Activated T-cell treated with anti-CD3 and anti-CD28 coated beads, Interleukin-2, amount 50 U/mL, for 24 hours (primary cell): Measurements from ENCODE around the gene RGS6.
A peak's percentile ranks its signal among the peaks of the same experiment; 100 is the strongest.

Experiments used
- DNase-seq: peaks from one replicate; pipeline ENCODE4 v3.0.0-alpha.2; 2020
- H3K27ac Mint-ChIP-seq: 2 replicates; pipeline ENCODE4 v1.8.0; 2020; ENCODE audit warnings: mild to moderate bottlenecking, mixed read lengths
- H3K27me3 Mint-ChIP-seq: 2 replicates; pipeline ENCODE4 v1.8.0; 2020; ENCODE audit warnings: mixed read lengths
- H3K36me3 Mint-ChIP-seq: 2 replicates; pipeline ENCODE4 v1.8.0; 2020; ENCODE audit warnings: low read depth, mixed read lengths
- H3K4me1 Mint-ChIP-seq: 2 replicates; pipeline ENCODE4 v1.8.0; 2020; ENCODE audit warnings: low read depth, mixed read lengths
- H3K4me3 Mint-ChIP-seq: 2 replicates; pipeline ENCODE4 v1.8.0; 2020; ENCODE audit warnings: mild to moderate bottlenecking, moderate library complexity, mixed read lengths
- H3K9me3 Mint-ChIP-seq: 2 replicates; pipeline ENCODE4 v1.8.0; 2020; ENCODE audit warnings: mixed read lengths

RGS6 gene

DNA sequence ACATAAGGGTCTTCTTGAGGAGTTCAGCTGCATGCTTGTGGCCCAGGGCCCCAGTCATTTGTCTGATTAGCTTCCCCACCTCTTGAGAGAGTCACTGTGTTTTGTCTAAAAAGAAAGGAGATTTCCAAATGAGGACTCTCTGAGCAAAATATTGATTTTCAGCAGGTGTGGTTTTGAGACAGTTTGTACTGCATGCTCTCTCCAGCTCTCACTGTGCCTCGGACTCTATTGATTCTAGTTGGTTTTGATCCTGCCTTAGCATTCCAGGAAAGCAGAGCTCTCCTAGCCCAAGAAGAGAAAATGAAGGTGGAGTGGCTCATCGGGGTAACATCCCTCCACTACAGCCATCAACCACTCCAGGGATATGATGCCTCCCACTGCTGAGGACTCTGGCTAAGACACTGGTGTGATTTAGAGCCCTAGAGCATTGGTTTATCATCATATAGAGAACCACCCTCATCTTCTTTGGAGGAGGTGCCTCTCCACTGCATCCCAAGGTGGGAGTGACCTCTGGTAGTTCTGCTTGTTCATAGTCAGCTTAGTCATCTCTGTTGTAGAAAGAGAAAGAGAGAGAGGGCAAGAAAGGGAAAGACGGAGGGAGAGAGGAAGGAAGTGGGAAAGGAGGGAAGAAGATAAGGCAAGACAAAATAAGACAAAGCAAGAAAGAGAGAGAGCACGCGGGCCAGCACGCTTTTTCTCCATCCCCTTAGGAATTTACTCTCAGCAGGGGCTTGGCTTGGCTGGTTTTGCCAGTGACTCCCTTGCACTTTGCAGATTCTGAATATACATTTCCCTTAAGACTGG, 596.0 kb downstream of the RGS6 start:
- H3K4me1 Mint-ChIP-seq, result peaks cover 40% of the 10 kb centered on the region
- H3K4me3 Mint-ChIP-seq, result no peak overlapping the region
- no peaks in the 10 kb centered on the region for H3K36me3 Mint-ChIP-seq
- peaks cover 6% of the 10 kb centered on the region for H3K9me3 Mint-ChIP-seq
- no peak for DNase-seq
- H3K27ac Mint-ChIP-seq, result no peak overlapping the region
- peaks cover 6% of the 10 kb centered on the region for H3K27me3 Mint-ChIP-seq

DNA sequence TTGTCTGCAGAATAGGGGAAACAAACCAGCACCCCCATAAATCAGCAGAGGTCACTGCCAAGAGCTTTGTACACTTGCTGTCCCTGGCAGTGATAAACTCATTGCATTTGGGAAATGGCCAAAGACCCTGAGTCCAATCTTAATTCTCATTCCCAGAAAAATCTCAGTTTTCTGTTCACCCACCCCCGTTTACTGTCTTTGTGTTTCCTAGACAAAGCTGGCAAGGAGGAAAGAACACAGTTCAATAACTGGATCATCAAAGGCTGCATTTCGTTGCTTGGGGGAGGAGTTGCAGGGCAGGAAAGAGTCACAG, 596.6 kb downstream of the RGS6 start:
- Mint-ChIP-seq H3K9me3 (peaks cover 11% of the 10 kb centered on the region), H3K36me3 (no peaks in the 10 kb centered on the region), H3K4me1 (peaks cover 42% of the 10 kb centered on the region), H3K27me3 (peaks cover 6% of the 10 kb centered on the region), H3K4me3 (no peak overlapping the region), H3K27ac (no peak overlapping the region)
- DNase-seq, result no peak

DNA sequence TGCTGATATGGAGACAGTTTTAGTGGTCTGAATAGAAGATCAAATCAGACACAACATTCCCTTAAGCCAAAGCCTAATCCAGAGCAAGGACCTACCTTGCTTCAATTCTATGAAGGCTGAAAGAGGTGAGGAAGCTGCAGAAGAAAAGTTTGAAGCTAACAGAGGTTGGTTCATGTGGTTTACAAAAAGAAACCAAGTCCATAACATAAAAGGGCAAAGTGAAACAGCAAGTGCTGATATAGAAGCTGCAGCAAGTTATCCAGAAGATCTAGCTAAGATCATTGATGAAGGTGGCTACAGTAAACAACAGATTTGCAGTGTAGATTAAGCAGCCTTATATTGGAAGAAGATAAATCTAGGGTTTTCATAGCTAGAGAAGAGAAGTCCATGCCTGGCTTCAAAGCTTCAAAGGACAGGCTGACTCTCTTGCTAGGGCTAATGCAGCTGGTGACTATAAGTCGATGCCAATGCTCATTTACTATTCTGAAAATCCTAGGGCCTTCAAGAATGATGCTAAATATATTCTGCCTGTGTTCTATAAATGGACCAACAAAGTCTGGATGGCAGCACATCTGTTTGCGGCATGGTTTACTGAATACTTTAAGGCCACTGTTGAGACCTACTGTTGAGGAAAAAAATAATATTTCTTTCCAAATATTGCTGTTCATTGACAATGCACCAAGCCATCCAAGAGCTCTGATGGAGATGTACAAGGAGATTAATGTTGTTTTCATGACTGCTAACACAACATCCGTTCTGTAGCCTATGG, 600.6 kb downstream of the RGS6 start:
- DNase-seq, result no peak
- no peaks in the 10 kb centered on the region for H3K36me3 Mint-ChIP-seq
- H3K4me1 Mint-ChIP-seq, result peaks cover 60% of the 10 kb centered on the region
- peaks cover 19% of the 10 kb centered on the region for H3K9me3 Mint-ChIP-seq
- no peak overlapping the region for H3K4me3 Mint-ChIP-seq
- no peak overlapping the region for H3K27ac Mint-ChIP-seq
- peaks cover 4% of the 10 kb centered on the region for H3K27me3 Mint-ChIP-seq

DNA sequence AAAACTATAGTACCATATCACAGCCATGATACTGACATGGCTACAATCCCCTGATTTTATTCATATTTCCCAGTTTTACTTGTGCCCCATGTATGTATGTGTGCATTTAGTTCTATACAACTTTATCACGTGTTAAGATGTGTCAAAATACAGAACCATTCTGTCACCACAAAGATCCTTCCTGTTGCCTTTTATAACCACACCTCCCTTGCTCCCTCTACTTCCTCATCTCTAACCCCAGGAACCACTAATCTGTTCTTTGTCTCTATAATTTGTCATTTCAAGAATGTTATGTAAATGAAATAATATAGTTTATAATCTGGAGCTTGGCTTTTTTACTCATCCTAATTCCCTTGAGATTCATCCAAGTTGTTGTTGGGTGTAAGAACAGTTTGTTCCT, 603.3 kb downstream of the RGS6 start:
- peaks cover 59% of the 10 kb centered on the region for H3K4me1 Mint-ChIP-seq
- no peak for DNase-seq
- no peak overlapping the region for H3K4me3 Mint-ChIP-seq
- peaks cover 19% of the 10 kb centered on the region for H3K9me3 Mint-ChIP-seq
- no peak overlapping the region for H3K27ac Mint-ChIP-seq
- no peaks in the 10 kb centered on the region for H3K36me3 Mint-ChIP-seq
- H3K27me3 Mint-ChIP-seq, result no peaks in the 10 kb centered on the region

DNA sequence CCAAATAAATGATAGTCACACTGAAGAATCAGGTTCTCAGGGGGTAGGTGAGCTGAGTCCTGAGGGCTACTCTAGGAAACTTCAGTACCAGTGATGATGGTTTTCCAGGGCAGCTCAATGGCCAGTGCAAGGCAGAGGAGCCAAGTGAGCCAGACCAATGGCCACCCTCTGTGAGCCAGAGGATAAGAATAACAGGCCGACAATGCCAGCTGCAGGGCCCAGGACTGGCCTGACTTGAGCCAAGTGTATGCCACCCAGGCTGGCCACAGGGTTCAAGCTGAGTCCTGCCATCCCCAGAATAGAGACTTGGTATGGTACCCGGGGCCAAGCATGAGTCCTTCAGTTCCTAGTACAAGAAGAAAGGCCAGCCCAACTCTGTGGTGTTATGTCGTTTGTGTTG, 606.2 kb downstream of the RGS6 start:
- H3K4me3 Mint-ChIP-seq, result no peak overlapping the region
- H3K27ac Mint-ChIP-seq, result no peak overlapping the region

DNA sequence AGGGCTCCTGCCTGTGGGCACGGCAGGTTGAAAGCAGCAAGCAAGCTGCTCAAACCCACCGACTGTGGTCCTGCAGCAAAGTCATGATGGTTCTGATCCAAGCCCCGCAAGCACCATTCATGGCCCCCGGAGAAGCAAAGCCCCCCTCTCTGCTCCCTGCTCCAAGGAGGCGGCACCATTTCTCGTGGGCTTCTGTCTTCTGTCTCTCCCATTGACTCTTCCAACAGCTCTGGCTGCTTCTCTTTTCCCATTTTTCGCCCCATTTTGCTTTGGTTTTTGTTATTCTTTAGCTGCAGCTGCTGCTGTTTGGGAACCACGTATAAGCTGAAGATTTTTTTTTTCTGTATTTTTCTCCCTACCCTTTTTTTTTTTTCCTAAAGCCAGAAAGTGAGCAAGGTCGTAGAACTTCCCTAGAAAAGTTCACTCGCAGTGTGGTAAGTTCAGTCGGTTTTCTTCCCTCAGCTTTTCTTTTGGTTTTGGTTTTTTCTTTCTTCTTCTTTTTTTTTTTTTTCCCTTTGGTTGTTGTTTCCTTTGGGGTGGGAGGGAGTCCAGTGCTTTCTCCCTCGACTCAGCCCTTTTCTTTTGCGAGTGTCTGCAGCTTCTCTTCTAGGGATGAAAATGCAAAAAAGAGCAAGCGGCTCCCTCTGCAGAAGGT, 607.6 kb downstream of the RGS6 start:
- H3K9me3 Mint-ChIP-seq, result peaks cover 1% of the 10 kb centered on the region
- H3K4me3 Mint-ChIP-seq, result no peak overlapping the region
- no peak for DNase-seq
- no peaks in the 10 kb centered on the region for H3K36me3 Mint-ChIP-seq
- H3K27me3 Mint-ChIP-seq, result no peaks in the 10 kb centered on the region
- H3K4me1 Mint-ChIP-seq, result peaks cover 25% of the 10 kb centered on the region
- H3K27ac Mint-ChIP-seq, result no peak overlapping the region

More for the DNA sequence above, 606.2 kb downstream of the RGS6 start:
- peaks cover 36% of the 10 kb centered on the region for H3K4me1 Mint-ChIP-seq
- DNase-seq, result no peak
- H3K27me3 Mint-ChIP-seq, result no peaks in the 10 kb centered on the region
- H3K36me3 Mint-ChIP-seq, result no peaks in the 10 kb centered on the region
- peaks cover 12% of the 10 kb centered on the region for H3K9me3 Mint-ChIP-seq

DNA sequence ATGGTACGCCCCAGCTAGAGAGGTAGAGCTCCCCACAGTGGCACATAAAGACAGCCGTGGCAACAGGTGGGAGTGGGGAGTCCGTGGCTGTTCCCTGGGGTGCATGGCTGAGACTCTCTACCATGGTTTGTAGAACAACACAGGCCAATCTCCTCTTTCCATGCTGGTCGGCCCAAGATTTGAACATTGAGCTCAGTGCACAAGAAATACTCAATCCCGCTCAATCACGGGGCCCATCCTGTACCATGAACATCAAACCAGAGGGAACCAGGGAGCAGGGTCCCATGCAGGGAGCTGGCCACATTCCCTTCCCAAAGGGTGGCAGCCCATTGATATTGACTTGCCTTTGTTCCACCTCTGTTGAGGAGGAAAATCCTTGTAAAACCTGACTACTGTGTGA, 608.6 kb downstream of the RGS6 start:
- Mint-ChIP-seq H3K27me3 (no peaks in the 10 kb centered on the region), H3K4me3 (no peak overlapping the region), H3K36me3 (no peaks in the 10 kb centered on the region), H3K9me3 (no peaks in the 10 kb centered on the region), H3K27ac (no peak overlapping the region), H3K4me1 (peaks cover 16% of the 10 kb centered on the region)
- DNase-seq, result no peak

DNA sequence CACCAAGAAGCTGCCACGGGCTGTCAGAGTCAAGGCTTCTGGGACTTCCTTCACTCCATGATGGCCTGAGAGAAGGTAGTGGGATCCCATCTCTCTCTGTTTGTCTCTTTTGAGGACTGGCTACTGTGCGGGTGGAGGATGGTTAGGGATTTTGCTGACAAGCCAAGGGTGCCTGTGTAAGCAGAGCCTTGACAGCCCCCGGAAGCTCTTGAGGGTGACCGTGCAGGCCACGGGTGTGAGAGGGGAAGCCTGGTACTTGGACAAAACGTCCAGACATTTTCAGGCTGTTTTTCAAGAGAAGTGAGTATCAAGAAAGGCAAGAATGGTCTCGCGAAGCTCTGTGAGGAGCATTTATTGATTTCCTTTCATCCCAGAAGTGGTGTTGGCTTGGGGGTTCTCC, 609.3 kb downstream of the RGS6 start:
- H3K9me3 Mint-ChIP-seq, result no peaks in the 10 kb centered on the region
- no peak overlapping the region for H3K4me3 Mint-ChIP-seq
- peaks cover 9% of the 10 kb centered on the region for H3K4me1 Mint-ChIP-seq
- no peak for DNase-seq
- no peaks in the 10 kb centered on the region for H3K27me3 Mint-ChIP-seq
- H3K27ac Mint-ChIP-seq, result no peak overlapping the region
- no peaks in the 10 kb centered on the region for H3K36me3 Mint-ChIP-seq

DNA sequence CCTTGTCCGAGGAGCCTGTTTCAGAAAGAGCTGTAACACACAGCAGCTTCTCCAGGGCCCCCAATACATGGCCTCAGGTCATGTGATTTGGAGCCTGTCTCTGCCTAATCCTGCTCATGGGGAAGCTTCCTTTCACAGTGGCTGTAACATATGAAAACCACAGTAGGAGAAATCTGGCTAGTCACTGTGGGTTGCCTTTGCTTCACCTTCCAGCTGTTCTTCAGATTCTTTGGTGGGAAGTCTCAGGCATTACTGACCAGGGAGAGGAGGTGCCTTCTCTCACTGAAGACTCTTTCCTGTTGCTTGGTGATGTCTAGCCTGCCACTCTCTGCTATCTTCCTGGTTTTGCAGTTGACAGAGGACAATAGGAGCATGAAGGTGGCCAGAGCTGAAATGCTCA, 611.1 kb downstream of the RGS6 start:
- Mint-ChIP-seq H3K27me3 (no peaks in the 10 kb centered on the region), H3K9me3 (no peaks in the 10 kb centered on the region), H3K36me3 (no peaks in the 10 kb centered on the region), H3K4me3 (no peak overlapping the region), H3K4me1 (peaks cover 3% of the 10 kb centered on the region), H3K27ac (no peak overlapping the region)
- DNase-seq, result no peak

DNA sequence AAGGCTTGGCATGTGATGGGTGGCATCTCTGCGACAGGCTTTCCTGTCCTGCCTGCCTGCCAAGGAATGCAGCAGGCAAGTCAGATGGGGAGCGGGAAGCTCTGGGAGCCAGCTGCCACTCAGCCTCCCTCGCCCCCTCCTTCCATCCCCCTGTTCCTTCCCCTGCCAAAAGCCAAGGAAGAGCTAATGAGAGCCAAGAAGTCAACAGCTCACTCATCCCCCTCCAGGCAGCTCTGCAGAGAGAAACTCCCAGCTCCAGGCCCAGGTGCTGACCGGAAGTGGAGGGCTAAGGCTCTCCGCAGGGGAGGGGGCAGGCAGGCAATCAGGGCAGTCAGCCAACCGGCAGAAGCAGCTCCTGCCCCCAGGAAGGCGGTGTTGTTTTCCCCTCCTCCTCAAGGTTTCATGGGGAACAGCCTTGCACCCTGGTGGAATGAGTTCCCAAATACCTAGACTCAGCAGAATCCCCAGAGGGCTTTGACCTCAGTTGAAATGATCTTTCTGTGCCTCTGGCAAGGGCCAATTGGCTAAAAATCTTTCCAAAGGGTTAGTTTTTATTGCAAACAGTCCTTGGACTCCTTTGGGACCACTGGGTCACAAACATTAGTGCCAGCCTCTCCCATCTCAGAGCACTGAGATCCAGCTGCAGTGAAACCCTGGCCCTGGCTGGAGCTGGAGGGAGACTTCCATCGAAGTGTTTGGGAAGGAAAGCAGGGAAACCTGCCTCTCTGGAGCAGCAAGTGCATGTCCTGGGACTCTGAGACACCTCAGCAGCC, 612.6 kb downstream of the RGS6 start:
- no peaks in the 10 kb centered on the region for H3K27me3 Mint-ChIP-seq
- no peaks in the 10 kb centered on the region for H3K9me3 Mint-ChIP-seq
- H3K36me3 Mint-ChIP-seq, result no peaks in the 10 kb centered on the region
- no peak overlapping the region for H3K4me3 Mint-ChIP-seq
- peaks cover 2% of the 10 kb centered on the region for H3K4me1 Mint-ChIP-seq
- DNase-seq, result peak; percentile 20
- H3K27ac Mint-ChIP-seq, result no peak overlapping the region

DNA sequence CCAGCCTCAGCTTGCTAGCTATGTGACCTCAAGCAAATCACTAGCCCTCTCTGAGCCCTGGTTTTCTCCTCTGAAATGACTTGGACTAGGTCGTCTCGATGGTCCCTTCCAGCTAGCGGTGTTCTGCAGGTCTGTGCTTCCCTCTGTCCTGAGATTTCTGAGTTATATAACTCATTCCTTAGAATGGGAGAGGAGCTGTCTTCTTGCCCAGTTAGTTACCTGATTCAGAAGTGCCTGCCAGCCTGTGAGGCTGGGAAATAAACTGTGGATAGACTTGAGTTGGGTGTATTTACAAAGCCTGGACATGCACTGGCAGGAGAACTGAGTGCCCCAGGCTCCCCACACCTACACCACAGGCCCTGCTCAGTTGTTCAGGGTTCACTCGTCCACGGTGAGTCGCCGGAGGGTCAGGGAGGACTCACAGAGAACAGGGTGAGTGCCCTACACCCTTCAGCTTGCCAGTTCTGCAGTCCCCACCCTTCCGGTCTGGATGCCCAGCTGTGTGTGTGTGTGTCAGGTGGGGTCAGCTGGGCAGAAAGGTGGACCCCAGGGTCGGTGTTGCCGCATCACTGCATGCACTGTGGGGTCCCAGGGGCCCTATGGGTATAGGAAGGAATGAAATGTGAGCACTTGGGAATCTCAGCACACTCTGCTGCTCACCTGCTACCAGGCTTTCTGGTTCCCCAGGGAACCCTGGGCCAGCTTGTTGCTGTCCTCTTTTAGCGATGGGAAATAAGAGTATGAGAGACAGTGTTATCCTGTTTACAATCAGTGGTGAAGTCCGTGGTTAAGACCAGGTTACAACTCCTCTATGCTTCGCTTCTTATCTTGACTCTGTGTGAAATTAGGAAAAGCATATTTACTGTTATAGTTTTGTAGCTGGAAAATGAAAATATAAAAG, 613.4 kb downstream of the RGS6 start:
- no peaks in the 10 kb centered on the region for H3K36me3 Mint-ChIP-seq
- H3K27me3 Mint-ChIP-seq, result no peaks in the 10 kb centered on the region
- H3K4me1 Mint-ChIP-seq, result no peaks in the 10 kb centered on the region
- H3K4me3 Mint-ChIP-seq, result no peak overlapping the region
- no peak overlapping the region for H3K27ac Mint-ChIP-seq
- DNase-seq, result no peak
- no peaks in the 10 kb centered on the region for H3K9me3 Mint-ChIP-seq

DNA sequence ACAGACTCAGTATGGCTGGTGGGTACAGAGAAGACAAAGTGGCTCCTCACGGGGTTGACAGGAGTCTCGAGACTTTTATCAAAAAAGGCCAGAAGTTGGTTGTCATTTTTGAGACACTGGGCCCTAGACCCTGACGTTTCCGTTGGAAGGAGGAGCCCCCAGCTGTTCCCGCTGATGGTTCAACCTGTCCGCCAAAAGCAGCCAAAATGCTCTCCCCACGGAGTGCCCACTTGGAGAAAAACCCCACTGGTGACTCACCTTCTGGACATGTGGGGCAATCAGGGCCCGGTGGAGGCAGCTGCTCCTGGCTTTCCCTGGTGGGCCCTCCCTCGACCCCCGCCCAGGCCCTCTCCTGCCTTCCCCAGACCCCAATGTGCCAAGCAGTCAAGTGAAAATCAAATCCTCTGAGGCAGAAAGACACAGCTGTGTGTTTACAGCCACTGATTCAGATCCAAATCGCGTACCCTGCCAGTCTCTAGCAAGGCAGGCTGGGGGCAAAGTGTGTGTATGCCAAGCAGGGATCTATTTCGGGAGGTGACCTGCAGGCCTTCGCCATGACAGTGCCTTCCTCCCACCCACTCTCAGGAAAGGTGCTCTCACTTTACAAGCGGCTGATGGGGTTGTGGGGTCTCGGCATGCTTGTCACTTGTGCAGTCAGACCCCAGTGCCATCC, 614.3 kb downstream of the RGS6 start:
- DNase-seq, result no peak
- Mint-ChIP-seq H3K27ac (no peak overlapping the region), H3K27me3 (no peaks in the 10 kb centered on the region), H3K36me3 (no peaks in the 10 kb centered on the region), H3K4me1 (no peaks in the 10 kb centered on the region), H3K4me3 (no peak overlapping the region), H3K9me3 (no peaks in the 10 kb centered on the region)

DNA sequence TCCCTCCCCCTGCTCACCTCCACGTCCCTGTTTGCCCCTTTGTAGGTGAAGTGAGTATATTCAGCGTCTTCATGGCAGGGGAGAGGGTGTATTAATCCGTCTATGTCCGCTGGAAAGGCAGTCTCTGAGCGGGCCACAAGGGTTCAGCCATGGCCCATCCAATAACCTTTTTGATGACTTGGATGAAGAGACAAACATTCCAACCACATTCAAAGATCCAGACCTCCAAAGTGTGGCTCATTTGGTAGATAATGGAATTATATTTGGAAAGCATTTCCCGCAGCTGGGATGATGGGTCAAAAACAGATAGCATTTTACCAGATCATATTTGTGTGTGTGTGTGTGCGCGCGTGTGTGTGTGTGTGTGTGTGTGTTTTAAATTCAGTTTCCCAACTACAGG, 615.8 kb downstream of the RGS6 start:
- H3K4me1 Mint-ChIP-seq, result no peaks in the 10 kb centered on the region
- H3K36me3 Mint-ChIP-seq, result no peaks in the 10 kb centered on the region
- DNase-seq, result no peak
- no peaks in the 10 kb centered on the region for H3K27me3 Mint-ChIP-seq
- H3K27ac Mint-ChIP-seq, result no peak overlapping the region
- H3K9me3 Mint-ChIP-seq, result no peaks in the 10 kb centered on the region
- no peak overlapping the region for H3K4me3 Mint-ChIP-seq
